GM12878 (cell line): ENCODE measurements around the gene ABCD3. TPM values are rescaled to one million over a fixed set of nuclear protein-coding genes. Genes with fewer than 3 reads are reported as not detected.

Experiments used
- ATAC-seq: fragments of 200-7000 bp; cut with Tn5 transposase; 3 replicates; pipeline ENCODE4 v1.9.1; 2020; ENCODE audit warnings: mild to moderate bottlenecking, moderate library complexity
- BruUV-seq: library from RNA; stranded (reverse); fragments of 400-500 nt; replicated peaks from 2 replicates; lab custom pipeline; 2021; lab: Mats Ljungman, UMichigan
- CTCF ChIA-PET: fragments of 300-600 bp; sonication (Branson Sonifier 250); formaldehyde crosslinking; extraction: SDS; loops from one replicate; lab custom pipeline; 2021; ENCODE audit warnings: inconsistent platforms; lab: Yijun Ruan, JAX
- POLR2A ChIA-PET: fragments of 350-600 bp; formaldehyde crosslinking; extraction: SDS; loops from one replicate; lab custom pipeline; 2021; ENCODE audit warnings: inconsistent platforms; lab: Charles Lee
- RAD21 ChIA-PET: fragments of 300-600 bp; sonication (Branson Sonifier 250); formaldehyde crosslinking; loops from one replicate; lab custom pipeline; 2023; ENCODE audit warnings: antibody characterized with exemption; ENCODE audit not compliant: unreplicated experiment; lab: Charles Lee
- SMC1A ChIA-PET: fragments of 300-600 bp; sonication (Branson Sonifier 250); formaldehyde crosslinking; loops from one replicate; lab custom pipeline; 2023; ENCODE audit not compliant: unreplicated experiment, uncharacterized antibody; lab: Charles Lee
- DNase-seq: peaks from one replicate; pipeline ENCODE4 v3.0.0-alpha.2; 2011; ENCODE audit warnings: low read depth, low spot score
- FAIRE-seq: peaks from 3 replicates; lab custom pipeline; 2011; peaks lifted over from hg19 to GRCh38; lab: Jason Lieb, UNC
- H2AFZ ChIP-seq: 2 replicates; pipeline ENCODE4 v1.6.0; 2011; ENCODE audit warnings: low read depth, low read length, control low read depth; ENCODE audit not compliant: control insufficient read depth
- H3K27ac ChIP-seq: 2 replicates; pipeline ENCODE4 v1.5.1; 2011; ENCODE audit warnings: control low read depth; ENCODE audit not compliant: control insufficient read depth, insufficient read depth
- H3K27me3 ChIP-seq, 2 experiments: replicated peaks in 1 of 2; 2 replicates each; pipeline versions ENCODE4 v1.6.0 to v1.6.1; 2011; ENCODE audit warnings: low read length in 1 of 2; ENCODE audit not compliant: control insufficient read depth in 2 of 2, insufficient read depth in 2 of 2
- H3K36me3 ChIP-seq, 2 experiments: 2 replicates each; pipeline ENCODE4 v1.5.1; 2011; ENCODE audit warnings: low read length in 1 of 2; ENCODE audit not compliant: control insufficient read depth in 2 of 2, insufficient read depth in 2 of 2
- H3K4me1 ChIP-seq: 2 replicates; pipeline ENCODE4 v1.6.1; 2011; ENCODE audit warnings: mild to moderate bottlenecking, low read length, moderate library complexity, mixed read lengths; ENCODE audit not compliant: control insufficient read depth, insufficient read depth
- H3K4me2 ChIP-seq: 2 replicates; pipeline ENCODE4 v1.6.0; 2011; ENCODE audit warnings: control low read depth; ENCODE audit not compliant: control insufficient read depth, insufficient read depth
- H3K4me3 ChIP-seq: fragments of 200-600 bp; sonication (generic); 2 replicates; pipeline ENCODE4 v1.5.1; 2016
- H3K79me2 ChIP-seq: 2 replicates; pipeline ENCODE4 v1.6.0; 2011; ENCODE audit warnings: low read length; ENCODE audit not compliant: control insufficient read depth, insufficient read depth
- H3K9ac ChIP-seq: 2 replicates; pipeline ENCODE4 v1.8.0; 2011; ENCODE audit warnings: low read length, control low read depth, mixed read lengths; ENCODE audit not compliant: control insufficient read depth, insufficient read depth
- H3K9me3 ChIP-seq: replicated peaks from 3 replicates; pipeline ENCODE4 v1.5.1; 2011; ENCODE audit warnings: mild to moderate bottlenecking, low read length; ENCODE audit not compliant: control insufficient read depth, insufficient read depth
- H4K20me1 ChIP-seq: 2 replicates; pipeline ENCODE4 v1.6.0; 2011; ENCODE audit not compliant: control insufficient read depth, insufficient read depth
- CHD2 ChIP-seq: IDR thresholded peaks from 2 replicates; pipeline ENCODE4 v1.6.1; 2011; ENCODE audit warnings: low read depth, low read length, improper control_type of control experiment, borderline replicate concordance
- EP300 ChIP-seq, 2 experiments: fragments of 150-350 bp in 1 of 2; IDR thresholded peaks; 2 replicates each; pipeline ENCODE4 v1.6.1; 2011 to 2012; ENCODE audit warnings: low read depth in 2 of 2, low read length in 2 of 2, borderline replicate concordance in 1 of 2, improper control_type of control experiment in 1 of 2, inconsistent platforms in 1 of 2; ENCODE audit not compliant: control insufficient read depth in 1 of 2
- FOS ChIP-seq: IDR thresholded peaks from 3 replicates; pipeline ENCODE4 v1.6.1; 2011; ENCODE audit warnings: borderline replicate concordance; ENCODE audit not compliant: insufficient read length; ENCODE audit errors: extremely low read depth
- JUNB ChIP-seq: IDR thresholded peaks from 2 replicates; pipeline ENCODE4 v1.6.1; 2016; ENCODE audit warnings: antibody characterized with exemption, mild to moderate bottlenecking
- KAT2A ChIP-seq: conservative IDR thresholded peaks from 2 replicates; pipeline ENCODE4 v1.6.1; 2011; ENCODE audit warnings: low read depth, low read length; ENCODE audit not compliant: control insufficient read depth
- MEF2B ChIP-seq: fragments of 450-650 bp; IDR thresholded peaks from 2 replicates; pipeline ENCODE4 v1.6.1; 2018; ENCODE audit warnings: mild to moderate bottlenecking, moderate library complexity; ENCODE audit not compliant: partially characterized antibody, poor library complexity, severe bottlenecking
- MYC ChIP-seq: IDR thresholded peaks from 2 replicates; pipeline ENCODE4 v1.6.1; 2011; ENCODE audit warnings: mild to moderate bottlenecking, low read length, moderate library complexity, inconsistent platforms; ENCODE audit not compliant: insufficient read depth, insufficient replicate concordance, insufficient read length, severe bottlenecking
- SMARCA5 ChIP-seq: fragments of 450-650 bp; IDR thresholded peaks from 2 replicates; pipeline ENCODE4 v1.6.1; 2017; ENCODE audit warnings: mild to moderate bottlenecking
- SMC3 ChIP-seq: IDR thresholded peaks from 2 replicates; pipeline ENCODE4 v1.6.1; 2011; ENCODE audit warnings: low read length, improper control_type of control experiment, borderline replicate concordance
- SREBF1 ChIP-seq: IDR thresholded peaks from 2 replicates; pipeline ENCODE4 v1.6.1; 2012; ENCODE audit warnings: mild to moderate bottlenecking, low read length
- SRF ChIP-seq, 2 experiments: IDR thresholded peaks; 2 replicates each; pipeline ENCODE4 v1.6.1; 2011; ENCODE audit warnings: low read depth in 2 of 2, low read length in 2 of 2, mild to moderate bottlenecking in 1 of 2, moderate library complexity in 1 of 2
- STAT1 ChIP-seq: fragments of 450-650 bp; conservative IDR thresholded peaks from 2 replicates; pipeline ENCODE4 v1.6.1; 2014; ENCODE audit warnings: antibody characterized with exemption, mild to moderate bottlenecking
- TAF1 ChIP-seq: IDR thresholded peaks from 2 replicates; pipeline ENCODE4 v1.6.1; 2011; ENCODE audit warnings: mild to moderate bottlenecking, low read depth, low read length, borderline replicate concordance
- TARDBP ChIP-seq: IDR thresholded peaks from 2 replicates; pipeline ENCODE4 v1.6.1; 2016; ENCODE audit warnings: borderline replicate concordance
- ZNF217 ChIP-seq: fragments of 450-650 bp; IDR thresholded peaks from 2 replicates; pipeline ENCODE4 v1.6.1; 2017; ENCODE audit warnings: antibody characterized with exemption, mild to moderate bottlenecking
- ZNF274 ChIP-seq: IDR thresholded peaks from one replicate; pipeline ENCODE4 v1.8.0; 2011; ENCODE audit not compliant: insufficient read length, insufficient read depth
- WGBS: methylation state at CpG from one replicate; pipeline ENCODE4 v1.1.6; 2016; ENCODE audit warnings: low lambda C conversion rate; ENCODE audit not compliant: insufficient replicate concordance, insufficient coverage; ENCODE audit errors: missing lambda C conversion rate; 5-methylcytosine and 5-hydroxymethylcytosine counted together
- in situ Hi-C: fragments of 300-500 bp; cut with MboI; formaldehyde crosslinking; loops from 9 replicates; pipeline ENCODE4 v1.14.3; 2018; ENCODE audit warnings: mixed read lengths
- intact Hi-C: fragments of 100-400 bp; cut with micrococcal nuclease; formaldehyde crosslinking; loops from one replicate; pipeline ENCODE4 v1.14.2; 2022; ENCODE audit not compliant: unreplicated experiment
- polyA plus RNA-seq, 11 experiments: library from polyadenylated mRNA; depleted of rRNA in 4 of 11; unstranded in 6 of 11; stranded (reverse) in 5 of 11; fragments of >200 nt; fragmentation: Nextera tagmentation in 4 of 11; fragmentation: Illumina TruSeq in 1 of 11; extraction: Ambion mirVana in 4 of 11; extraction: Trizol in 1 of 11; gene quantifications; 1 replicate in 1 of 11; 2 replicates in 10 of 11; pipeline versions ENCODE4 v1.2.1 to v1.2.3, GENCODE V29; 2011 to 2016; ENCODE audit warnings: inconsistent platforms in 2 of 11, missing spikeins in 2 of 11, low read depth in 1 of 11
- total RNA-seq, 4 experiments: library from RNA; depleted of rRNA in 3 of 4; stranded (reverse); fragments of >200 nt in 3 of 4; fragmentation: Illumina TruSeq in 1 of 4; extraction: Trizol in 1 of 4; gene quantifications; 2 replicates each; pipeline versions ENCODE4 v1.2.1 to v1.2.3, GENCODE V29; 2013 to 2021
- TF ChIP-seq, protein P1 (sequence below): fragments of 450-650 bp; IDR thresholded peaks from 2 replicates; pipeline ENCODE4 v1.6.1; 2018; ENCODE audit warnings: borderline replicate concordance, mild to moderate bottlenecking; ENCODE audit not compliant: partially characterized antibody
- TF ChIP-seq, protein P2 (sequence below): fragments of 450-650 bp; IDR thresholded peaks from 2 replicates; pipeline ENCODE4 v1.6.1; 2017; ENCODE audit warnings: mild to moderate bottlenecking, low read depth, inconsistent platforms; ENCODE audit not compliant: poor library complexity, severe bottlenecking
- TF ChIP-seq, protein P3 (sequence below): IDR thresholded peaks from 2 replicates; pipeline ENCODE4 v1.6.1; 2011; ENCODE audit warnings: borderline replicate concordance, low read depth, mild to moderate bottlenecking, moderate library complexity, mixed read lengths, low read length; ENCODE audit not compliant: insufficient read depth; ENCODE audit errors: extremely low read length
- TF ChIP-seq, protein P4 (sequence below): IDR thresholded peaks from 2 replicates; pipeline ENCODE4 v1.6.1; 2012; ENCODE audit warnings: low read depth, low read length, improper control_type of control experiment

The ABCD3 gene
- total and polyA plus RNA-seq, 10 of the 15 experiments (the other 5 are each of a cell fraction or from before 2014, with no cell fraction given), result 15.1 to 40.2 (median 24.1) TPM

DNA sequence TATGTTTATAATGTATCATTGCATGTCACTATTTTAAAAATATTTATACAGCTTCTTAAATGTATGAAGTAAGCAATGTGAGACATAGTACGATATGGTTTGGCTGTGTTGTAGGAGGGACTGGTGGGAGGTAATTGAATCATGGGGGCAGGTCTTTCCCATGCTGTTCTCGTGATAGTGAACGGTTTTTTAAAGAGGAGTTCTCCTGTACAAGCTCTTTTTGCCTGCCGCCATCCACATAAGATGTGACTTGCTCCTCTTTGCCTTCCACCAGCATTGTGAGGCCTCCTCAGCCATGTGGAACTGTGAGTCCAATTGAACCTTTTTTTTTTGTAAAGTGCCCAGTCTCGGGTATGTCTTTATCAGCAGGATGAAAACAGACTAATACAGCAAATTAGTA lies 10.3 kb downstream of the ABCD3 start:
- Histone ChIP-seq H3K4me1 (peaks cover 3% of the 10 kb centered on the region; the same call in 1 of the 2 replicates), H3K9me3 (no peaks in the 10 kb centered on the region; the same call in 2 of the 3 replicates), H3K9ac (no peak overlapping the region), H3K27me3 (no peaks in the 10 kb centered on the region), H2AFZ (no peak overlapping the region), H3K27ac (no peak overlapping the region), H3K4me2 (no peak overlapping the region), H3K79me2 (peaks cover 5% of the 10 kb centered on the region; the same call in 1 of the 2 replicates), H3K36me3 (no peaks in the 10 kb centered on the region), H3K4me3 (no peak overlapping the region), H4K20me1 (no peaks in the 10 kb centered on the region)
- WGBS, result 99% methylated on average over 5 of the region's 5 CpGs
- ChIA-PET SMC1A (no interaction called here), RAD21 (no interaction called here), CTCF (no interaction called here), POLR2A (interaction anchor here (0.5 kb wide), 1 partner anchor 645 kb away, joined by 4 read pairs; no protein-coding TSS in a partner anchor)
- in situ Hi-C loops (no loop called here), intact Hi-C loops (no loop called here)
- TF ChIP-seq SMC3, result no peak
- TF ChIP-seq ZNF217, result no peak
- TF ChIP-seq JUNB, result no peak
- TF ChIP-seq, protein P1, sequence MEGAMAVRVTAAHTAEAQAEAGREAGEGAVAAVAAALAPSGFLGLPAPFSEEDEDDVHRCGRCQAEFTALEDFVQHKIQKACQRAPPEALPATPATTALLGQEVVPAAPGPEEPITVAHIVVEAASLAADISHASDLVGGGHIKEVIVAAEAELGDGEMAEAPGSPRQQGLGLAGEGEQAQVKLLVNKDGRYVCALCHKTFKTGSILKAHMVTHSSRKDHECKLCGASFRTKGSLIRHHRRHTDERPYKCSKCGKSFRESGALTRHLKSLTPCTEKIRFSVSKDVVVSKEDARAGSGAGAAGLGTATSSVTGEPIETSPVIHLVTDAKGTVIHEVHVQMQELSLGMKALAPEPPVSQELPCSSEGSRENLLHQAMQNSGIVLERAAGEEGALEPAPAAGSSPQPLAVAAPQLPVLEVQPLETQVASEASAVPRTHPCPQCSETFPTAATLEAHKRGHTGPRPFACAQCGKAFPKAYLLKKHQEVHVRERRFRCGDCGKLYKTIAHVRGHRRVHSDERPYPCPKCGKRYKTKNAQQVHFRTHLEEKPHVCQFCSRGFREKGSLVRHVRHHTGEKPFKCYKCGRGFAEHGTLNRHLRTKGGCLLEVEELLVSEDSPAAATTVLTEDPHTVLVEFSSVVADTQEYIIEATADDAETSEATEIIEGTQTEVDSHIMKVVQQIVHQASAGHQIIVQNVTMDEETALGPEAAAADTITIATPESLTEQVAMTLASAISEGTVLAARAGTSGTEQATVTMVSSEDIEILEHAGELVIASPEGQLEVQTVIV, result no peak
- TF ChIP-seq, protein P2, sequence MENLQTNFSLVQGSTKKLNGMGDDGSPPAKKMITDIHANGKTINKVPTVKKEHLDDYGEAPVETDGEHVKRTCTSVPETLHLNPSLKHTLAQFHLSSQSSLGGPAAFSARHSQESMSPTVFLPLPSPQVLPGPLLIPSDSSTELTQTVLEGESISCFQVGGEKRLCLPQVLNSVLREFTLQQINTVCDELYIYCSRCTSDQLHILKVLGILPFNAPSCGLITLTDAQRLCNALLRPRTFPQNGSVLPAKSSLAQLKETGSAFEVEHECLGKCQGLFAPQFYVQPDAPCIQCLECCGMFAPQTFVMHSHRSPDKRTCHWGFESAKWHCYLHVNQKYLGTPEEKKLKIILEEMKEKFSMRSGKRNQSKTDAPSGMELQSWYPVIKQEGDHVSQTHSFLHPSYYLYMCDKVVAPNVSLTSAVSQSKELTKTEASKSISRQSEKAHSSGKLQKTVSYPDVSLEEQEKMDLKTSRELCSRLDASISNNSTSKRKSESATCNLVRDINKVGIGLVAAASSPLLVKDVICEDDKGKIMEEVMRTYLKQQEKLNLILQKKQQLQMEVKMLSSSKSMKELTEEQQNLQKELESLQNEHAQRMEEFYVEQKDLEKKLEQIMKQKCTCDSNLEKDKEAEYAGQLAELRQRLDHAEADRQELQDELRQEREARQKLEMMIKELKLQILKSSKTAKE, result no peak
- TF ChIP-seq STAT1, result no peak
- no peak for TF ChIP-seq KAT2A
- no peak for TF ChIP-seq FOS
- TF ChIP-seq, protein P3, sequence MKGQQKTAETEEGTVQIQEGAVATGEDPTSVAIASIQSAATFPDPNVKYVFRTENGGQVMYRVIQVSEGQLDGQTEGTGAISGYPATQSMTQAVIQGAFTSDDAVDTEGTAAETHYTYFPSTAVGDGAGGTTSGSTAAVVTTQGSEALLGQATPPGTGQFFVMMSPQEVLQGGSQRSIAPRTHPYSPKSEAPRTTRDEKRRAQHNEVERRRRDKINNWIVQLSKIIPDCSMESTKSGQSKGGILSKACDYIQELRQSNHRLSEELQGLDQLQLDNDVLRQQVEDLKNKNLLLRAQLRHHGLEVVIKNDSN, result no peak
- no peak for TF ChIP-seq CHD2
- no peak for TF ChIP-seq MEF2B
- no peak for TF ChIP-seq EP300 (IDR thresholded peaks at IDR 0.05; ENCODE audit: borderline replicate concordance in 1 of 2, control insufficient read depth in 1 of 2, low read depth in 2 of 2, low read length in 2 of 2)
- TF ChIP-seq SRF (IDR thresholded peaks at IDR 0.05; ENCODE audit: low read depth in 2 of 2, low read length in 2 of 2), result no peak
- TF ChIP-seq, protein P4, sequence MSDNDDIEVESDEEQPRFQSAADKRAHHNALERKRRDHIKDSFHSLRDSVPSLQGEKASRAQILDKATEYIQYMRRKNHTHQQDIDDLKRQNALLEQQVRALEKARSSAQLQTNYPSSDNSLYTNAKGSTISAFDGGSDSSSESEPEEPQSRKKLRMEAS, result no peak
- no peak for TF ChIP-seq SREBF1
- TF ChIP-seq MYC, result no peak
- no peak for TF ChIP-seq TAF1
- no peak for TF ChIP-seq SMARCA5
- no peak for TF ChIP-seq TARDBP
- TF ChIP-seq ZNF274, result no peak
- DNase-seq (no peak), ATAC-seq (no peak), FAIRE-seq (no peak)
- no TSS peak for BruUV-seq
